ENCODE data around the gene LINS1.

LINS1 gene

DNA sequence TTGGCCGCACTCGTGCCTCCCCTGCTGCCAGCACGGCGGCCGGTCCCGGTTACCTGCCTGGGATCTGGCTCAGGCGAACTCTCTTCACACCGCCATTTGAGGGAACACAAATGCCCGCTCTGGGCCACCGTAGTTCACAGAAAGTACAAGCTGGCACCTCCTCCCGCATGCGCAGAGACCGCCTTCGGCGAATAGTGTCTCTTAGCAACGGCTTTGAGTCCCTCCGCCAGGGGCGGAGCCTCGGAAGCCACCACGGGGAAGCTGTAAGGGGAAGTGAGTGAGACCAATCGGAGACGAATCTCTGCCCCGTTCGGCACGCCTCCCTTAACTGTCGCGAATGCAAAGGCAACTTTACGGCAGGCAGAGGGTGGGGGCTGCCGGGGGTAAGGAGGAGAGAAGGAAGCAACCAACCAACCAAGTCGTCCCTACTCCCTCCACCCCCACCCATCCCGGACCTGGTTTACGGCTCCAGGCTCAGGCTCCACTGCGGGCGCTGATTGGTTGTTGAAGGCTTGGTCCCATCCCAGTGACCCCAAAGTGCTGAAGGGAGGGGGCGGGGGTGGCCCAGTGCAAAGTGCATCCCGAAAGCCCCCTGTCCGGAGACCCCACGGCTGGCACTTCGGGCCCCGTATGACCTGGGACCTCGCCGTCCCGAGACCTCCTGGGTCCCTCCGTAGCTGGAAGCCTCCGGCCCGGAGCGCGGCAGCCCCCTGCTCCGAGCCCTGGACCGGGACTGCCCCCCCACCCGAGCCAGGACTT lies at the start of gene LINS1, which contains the start of gene ASB7:
Gene LINS1 (minus strand): TSS at position 121 of the 759 bp plus-strand sequence. CDS start 21,342 bp downstream, outside the sequence.
Gene ASB7 (plus strand): TSS at position 526 of the 759 bp plus-strand sequence. CDS start 9,628 bp downstream, outside the sequence.
- peak; percentile 100 for DNase-seq (ENCODE audit: low spot score)

- no peak for DNase-seq (ENCODE audit: low spot score)
Observed at GRCh38 chr15:100651253-100651652, 49.3 kb upstream of the LINS1 start.

- no peak for DNase-seq (ENCODE audit: low spot score)
Observed at GRCh38 chr15:100650685-100651084, 48.7 kb upstream of the LINS1 start.

DNA sequence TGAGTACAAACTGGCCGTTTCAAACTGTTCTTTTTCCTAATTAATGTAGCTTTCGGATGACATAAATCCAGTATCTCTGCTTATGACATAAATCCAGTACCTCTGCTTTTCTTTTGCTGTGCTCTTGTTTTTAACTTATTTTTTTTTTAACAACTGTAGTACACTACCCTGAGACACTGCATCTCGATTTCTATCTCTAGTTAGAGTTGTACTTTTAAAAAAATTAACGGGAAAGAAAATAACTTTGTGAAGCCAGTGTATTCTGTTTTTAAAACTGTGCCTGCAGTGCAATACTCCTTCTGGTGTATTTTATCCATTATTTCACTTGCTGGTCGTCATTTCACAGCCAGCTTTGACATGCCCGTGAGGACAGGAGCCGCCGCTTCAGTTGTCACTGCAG lies 47.0 kb upstream of the LINS1 start:
- DNase-seq (ENCODE audit: low spot score), result no peak

- no peak for DNase-seq (ENCODE audit: low spot score)
Observed at GRCh38 chr15:100645671-100646070, 43.7 kb upstream of the LINS1 start.

DNA sequence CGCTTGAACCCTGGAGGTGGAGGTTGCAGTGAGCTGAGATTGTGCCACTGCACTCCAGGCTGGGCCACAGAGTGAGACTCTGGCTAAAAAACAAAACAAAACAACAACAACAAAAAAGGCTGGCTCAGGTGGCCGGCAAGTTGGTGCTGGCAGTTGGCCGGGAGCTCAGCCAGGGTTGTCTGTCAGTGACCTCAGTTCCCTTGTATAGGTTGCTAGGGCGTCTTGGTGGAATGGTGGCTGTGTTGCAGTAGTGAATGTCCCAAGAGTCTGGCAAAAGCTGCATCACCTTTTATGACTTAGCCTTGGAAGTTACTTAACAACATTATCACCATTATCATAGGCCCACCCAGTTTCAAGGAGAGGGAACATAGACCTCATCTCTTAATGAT lies 41.0 kb upstream of the LINS1 start:
- DNase-seq (ENCODE audit: low spot score), result no peak

- no peak for DNase-seq (ENCODE audit: low spot score)
Observed at GRCh38 chr15:100642213-100642949, 40.4 kb upstream of the LINS1 start.

DNA sequence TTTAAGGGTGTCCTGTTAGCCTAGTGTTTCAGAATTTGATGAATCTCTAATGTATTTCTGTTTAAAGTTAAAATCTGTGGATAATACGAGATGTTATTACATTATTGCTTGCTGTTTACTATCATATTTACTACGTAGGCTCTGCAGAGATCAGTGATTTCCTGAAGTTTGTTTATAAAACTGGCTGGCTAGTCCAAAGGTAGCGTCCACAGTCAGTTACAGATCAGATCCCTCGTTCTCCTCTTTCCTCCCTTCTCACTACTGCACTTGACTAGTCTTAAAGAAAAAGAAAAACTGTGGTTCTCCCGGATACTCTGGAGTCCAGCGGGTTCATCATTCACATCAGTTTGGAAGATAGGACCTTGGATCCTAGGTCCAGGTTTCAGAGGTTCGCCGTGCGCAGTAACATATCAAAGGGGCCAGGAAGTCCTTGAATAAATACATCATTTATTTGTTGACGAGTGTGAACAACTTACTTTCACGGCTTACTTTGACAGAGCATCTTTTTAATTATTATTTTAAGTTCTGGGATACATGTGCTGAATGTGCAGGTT lies 36.3 kb upstream of the LINS1 start:
- DNase-seq (ENCODE audit: low spot score), result no peak

- DNase-seq (ENCODE audit: low spot score), result no peak
Observed at GRCh38 chr15:100635406-100636071, 33.6 kb upstream of the LINS1 start.

DNA sequence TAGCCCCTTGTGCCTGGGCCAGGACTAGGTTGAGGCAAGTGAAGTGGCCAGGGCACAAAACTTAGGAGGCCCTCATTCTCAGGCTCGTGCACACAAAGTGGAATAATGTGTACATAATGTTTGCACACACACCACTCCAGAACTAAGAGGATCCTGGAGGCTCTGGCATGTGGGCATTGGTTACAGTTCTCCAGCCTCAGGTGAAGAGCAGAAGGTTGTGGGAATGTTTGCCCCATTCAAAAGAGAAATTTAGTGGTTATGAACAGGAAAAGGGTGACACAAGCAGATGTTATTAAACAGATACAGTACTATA lies 31.7 kb upstream of the LINS1 start:
- no peak for DNase-seq (ENCODE audit: low spot score)

- DNase-seq (ENCODE audit: low spot score), result no peak
Observed at GRCh38 chr15:100631831-100632230, 29.8 kb upstream of the LINS1 start.

DNA sequence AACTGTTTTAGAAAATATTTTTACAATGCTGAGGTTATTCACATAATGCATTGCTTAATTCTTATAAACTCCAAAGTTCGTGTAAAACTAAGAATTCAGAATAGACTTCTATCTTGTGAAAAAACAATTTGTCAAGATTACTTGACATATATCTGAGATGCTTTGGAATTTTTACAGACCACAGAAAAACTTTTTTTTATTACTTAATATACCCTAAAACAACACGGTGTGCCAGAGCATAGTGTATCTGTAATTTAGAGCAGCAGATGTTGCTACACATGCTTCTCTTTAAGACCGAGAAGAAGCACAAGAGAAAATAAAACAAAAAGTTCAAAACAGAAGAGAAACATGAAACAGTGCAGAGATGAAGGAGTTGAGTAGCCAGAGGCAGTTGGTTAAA lies 26.8 kb upstream of the LINS1 start:
- DNase-seq (ENCODE audit: low spot score), result no peak

DNA sequence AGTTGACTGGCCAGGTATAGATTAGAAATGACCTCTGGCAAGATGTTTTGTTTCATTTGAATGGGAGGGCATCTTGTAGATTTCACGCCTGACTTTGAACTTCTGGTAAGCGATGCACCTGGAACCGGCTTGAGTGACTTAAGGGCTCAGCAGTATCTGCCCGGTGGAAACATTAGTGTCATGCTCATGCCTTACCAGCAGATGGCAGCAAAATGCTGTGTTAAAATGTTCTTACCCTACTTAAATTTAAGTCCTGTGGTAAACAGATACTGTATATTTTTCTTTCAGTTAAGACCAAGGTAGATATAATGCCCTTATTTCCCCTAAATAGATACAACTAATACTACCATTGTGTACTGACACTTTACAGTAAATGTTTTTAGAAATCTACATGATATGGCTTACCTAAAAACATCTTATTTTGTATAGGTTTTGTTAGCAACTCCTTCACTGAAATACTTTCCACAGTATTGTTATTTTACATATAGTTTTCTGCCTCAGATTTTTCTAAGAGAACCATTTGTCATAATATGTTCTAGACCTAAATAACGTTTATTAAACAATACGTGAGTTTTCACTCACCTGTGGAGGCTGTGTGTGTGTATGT lies 25.9 kb upstream of the LINS1 start:
- DNase-seq (ENCODE audit: low spot score), result peak; percentile 86

- DNase-seq (ENCODE audit: low spot score), result peak; percentile 13
Observed at GRCh38 chr15:100623301-100623700, 21.3 kb upstream of the LINS1 start.

- no peak for DNase-seq (ENCODE audit: low spot score)
Observed at GRCh38 chr15:100616700-100617099, 14.7 kb upstream of the LINS1 start.

DNA sequence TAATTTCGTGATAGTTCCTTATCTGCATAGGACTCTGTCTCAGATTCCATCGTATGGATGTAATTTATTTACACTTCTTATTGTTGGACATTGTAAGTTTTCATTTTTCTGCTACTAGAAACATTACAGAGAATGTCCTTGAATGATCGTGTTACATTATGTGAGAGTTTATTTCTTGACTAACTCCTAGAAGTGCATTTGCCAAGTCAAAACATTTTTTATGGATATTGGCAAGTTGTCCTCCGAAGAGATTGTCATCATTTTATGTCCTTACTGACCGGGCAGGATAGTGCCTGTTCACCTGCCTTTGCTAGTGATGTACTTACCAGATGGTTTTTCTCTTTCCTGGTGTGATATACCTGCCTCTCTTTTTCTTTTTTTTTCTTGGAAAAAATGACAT lies 13.8 kb upstream of the LINS1 start:
- no peak for DNase-seq (ENCODE audit: low spot score)

GRCh38 chr15:100614918-100615317 lies 12.9 kb upstream of the LINS1 start:
- DNase-seq (ENCODE audit: low spot score), result no peak

DNA sequence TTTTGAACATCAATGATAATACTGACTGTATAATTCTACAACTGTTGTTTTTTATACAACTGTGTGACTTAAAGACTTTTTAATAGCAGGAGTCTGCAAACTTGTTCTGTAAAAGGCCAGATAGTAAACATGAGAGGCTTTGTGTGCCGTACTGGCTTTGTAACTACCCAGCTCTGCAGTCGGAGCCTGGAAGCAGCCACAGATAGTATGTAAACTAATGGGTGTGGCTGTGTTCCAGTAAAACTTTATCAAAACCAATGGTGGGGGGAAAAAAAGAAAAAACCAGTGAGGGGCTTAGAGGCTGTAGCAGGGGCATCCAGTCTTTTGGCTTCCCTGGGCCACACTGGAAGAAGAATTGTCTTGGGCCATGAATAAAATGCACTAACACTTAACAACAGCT lies 12.4 kb upstream of the LINS1 start:
- no peak for DNase-seq (ENCODE audit: low spot score)

- no peak for DNase-seq (ENCODE audit: low spot score)
Observed at GRCh38 chr15:100613208-100613607, 11.2 kb upstream of the LINS1 start.

- no peak for DNase-seq (ENCODE audit: low spot score)
Observed at GRCh38 chr15:100612539-100612938, 10.6 kb upstream of the LINS1 start.

DNA sequence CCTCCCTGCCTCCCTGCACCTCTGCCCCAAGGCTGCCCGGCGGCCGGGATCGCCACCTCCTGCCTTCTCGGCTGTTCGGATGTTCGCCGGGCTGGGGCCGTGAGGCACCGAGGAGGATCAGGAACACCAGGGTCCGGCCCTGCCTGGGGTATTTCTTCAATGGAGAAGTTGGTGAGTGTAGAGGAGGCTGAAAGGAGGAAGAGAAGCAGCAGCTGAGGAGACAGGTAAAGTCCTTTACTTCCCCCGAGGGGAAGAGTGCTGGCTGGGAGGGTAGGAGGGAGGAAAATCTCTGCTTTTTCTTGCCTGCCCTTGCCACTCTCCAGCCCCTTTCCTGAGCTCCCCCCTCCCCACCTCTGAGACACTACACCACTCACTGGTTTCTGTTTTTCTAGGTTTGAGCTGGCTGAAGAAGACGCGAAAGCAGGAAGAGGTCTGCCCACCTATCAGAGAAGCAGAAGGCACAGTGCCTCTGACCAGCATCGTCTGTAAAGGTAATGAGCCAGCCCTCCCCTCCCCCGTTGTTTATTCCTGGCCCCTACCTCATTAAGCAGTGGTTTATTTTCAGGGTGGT lies 924 bp upstream of the LINS1 start:
- DNase-seq (ENCODE audit: low spot score), result peak; percentile 83

DNA sequence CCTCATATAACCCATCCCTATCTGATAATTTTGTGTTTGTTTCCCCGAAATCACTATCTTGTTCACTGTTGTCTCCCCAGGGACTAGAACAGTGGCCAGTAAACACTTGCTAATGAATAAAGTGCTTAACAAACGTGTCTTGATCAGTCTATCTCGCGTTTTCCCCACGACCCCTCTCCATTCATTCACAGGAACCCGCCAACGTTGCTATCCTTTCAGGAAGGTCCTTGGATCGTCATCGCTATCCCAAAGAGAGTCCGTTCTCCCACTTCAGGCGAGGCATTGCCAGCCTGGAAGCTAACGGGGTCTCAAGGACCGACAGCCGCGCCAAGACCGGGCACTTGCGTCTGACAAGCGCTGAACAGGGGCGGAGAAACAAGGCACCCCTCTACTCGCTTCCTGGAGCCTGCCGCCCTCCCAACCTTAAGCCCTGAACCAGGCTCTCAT lies 344 bp downstream of the LINS1 start:
- no peak for DNase-seq (ENCODE audit: low spot score)

All from NAMALWA (cell line).